Ovary (tissue), 9 donors: ENCODE measurements around the gene SPECC1. TPM values are rescaled to one million over a fixed set of nuclear protein-coding genes. Genes with fewer than 3 reads are reported as not detected.
"Not testable (repeated sequence)": the region's sequence is repeated elsewhere in the genome, so short reads cannot be mapped to it uniquely, and the experiment has no call there.

ENCODE experiments used
- DNase-seq, 5 donors: peaks; one replicate each; pipeline ENCODE4 v3.0.0-alpha.2; 2019 to 2020
- H3K27ac ChIP-seq, 2 donors: fragments of 200-600 bp; one replicate each; pipeline versions ENCODE4 v1.5.1 to v1.8.0; 2019 to 2022
- H3K27me3 ChIP-seq: fragments of 200-600 bp; one replicate; pipeline ENCODE4 v1.8.0; 2022
- H3K36me3 ChIP-seq: fragments of 200-600 bp; sonication (generic); one replicate; pipeline ENCODE4 v1.5.1; 2019
- H3K4me1 ChIP-seq: one replicate; pipeline ENCODE4 v1.8.1; 2013; ENCODE audit warnings: mild to moderate bottlenecking, moderate library complexity; ENCODE audit not compliant: insufficient read depth
- H3K4me3 ChIP-seq: fragments of 200-600 bp; sonication (generic); one replicate; pipeline ENCODE4 v1.5.1; 2017
- H3K9me3 ChIP-seq, 2 donors: fragments of 200-600 bp in 1 of 2; sonication (generic) in 1 of 2; one replicate each; pipeline versions ENCODE4 v1.5.1 to v1.8.1; 2013 to 2019; ENCODE audit warnings: mild to moderate bottlenecking in 1 of 2, moderate library complexity in 1 of 2
- CTCF ChIP-seq, 3 donors: fragments of 450-650 bp in 2 of 3; fragments of 200-600 bp in 1 of 3; IDR thresholded peaks; one replicate each; pipeline versions ENCODE4 v1.5.1 to v1.8.0; 2016 to 2022; ENCODE audit warnings: antibody characterized with exemption in 3 of 3, mild to moderate bottlenecking in 1 of 3
- EP300 ChIP-seq: sonication (generic); formaldehyde crosslinking; IDR thresholded peaks from one replicate; pipeline ENCODE4 v1.6.1; 2017; ENCODE audit warnings: antibody characterized with exemption
- POLR2A ChIP-seq: fragments of 450-650 bp; IDR thresholded peaks from one replicate; pipeline ENCODE4 v1.6.1; 2017; ENCODE audit warnings: antibody characterized with exemption, mild to moderate bottlenecking, moderate library complexity
- WGBS, 3 donors: extraction: QIAGEN DNeasy Blood & Tissue Kit in 1 of 3; methylation state at CpG; one replicate each; pipeline versions ENCODE4 v1.1.5 to v1.1.7; 2013 to 2017; 5-methylcytosine and 5-hydroxymethylcytosine counted together
- intact Hi-C, 4 donors: fragments of 100-400 bp; cut with DNase I; formaldehyde crosslinking; loops; one replicate each; pipeline versions ENCODE4 v1.11.0 to v1.15.1; 2022 to 2023
- polyA plus RNA-seq, 2 donors: library from polyadenylated mRNA; stranded (reverse); fragments of 200-250 nt in 1 of 2; fragments of 350-450 nt in 1 of 2; fragmentation: Illumina TruSeq in 1 of 2; extraction: RNeasy Lipid Tissue Mini Kit (QIAGEN cat#74804) in 1 of 2; gene quantifications; one replicate each; pipeline ENCODE4 v1.2.3, GENCODE V29; 2013 to 2014
- total RNA-seq, 7 donors: library from RNA; depleted of rRNA in 2 of 7; stranded (reverse); fragments of >200 nt in 2 of 7; fragmentation: NEBNext Ultra II Directional in 3 of 7; extraction: Animal tissue kit (Norgen Biotek cat#: 25700) in 3 of 7; gene quantifications; one replicate each; pipeline versions ENCODE4 v1.1.0 to v1.2.4, GENCODE V29; 2016 to 2023
- donor health status: DM: no; HTN: no; CAD: no; lungs with moderate emphysema.
- donor health status: DM: no; HTN: no; CAD: no.
- donor health status: Bipolar disorder and iron deficiency.
- donor health status: DM: yes; HTN: yes; CAD: no.
- donor health status: DM: no; HTN: no; CAD: no.
- donor health status: DM: yes; HTN: yes; CAD: no.

Gene SPECC1
- total and polyA plus RNA-seq, 9 donors, result 34.7 to 86.5 (median 66.1) TPM

DNA sequence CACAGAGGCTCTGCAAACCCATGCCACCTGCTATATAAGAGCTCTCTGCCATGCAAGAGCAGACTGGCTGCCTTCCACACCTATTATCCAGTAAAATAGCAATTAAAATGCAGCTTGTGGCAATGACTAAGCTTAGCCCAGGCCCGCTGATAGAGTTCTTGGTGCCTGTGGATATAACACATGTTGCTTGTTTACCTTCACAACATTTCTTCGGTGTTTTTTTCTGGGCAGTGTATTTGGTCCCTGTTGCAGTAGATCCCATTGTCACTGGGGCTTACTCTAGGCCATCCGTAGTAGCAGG is 63.5 kb downstream of the SPECC1 start:
- Histone ChIP-seq H3K4me1 (peaks cover 15% of the 10 kb centered on the region), H3K36me3 (no peaks in the 10 kb centered on the region), H3K27ac (no peak overlapping the region), H3K9me3 (no peaks in the 10 kb centered on the region), H3K4me3 (no peak overlapping the region), H3K27me3 (no peaks in the 10 kb centered on the region)
- intact Hi-C loops, result no loop called here
- no peak for TF ChIP-seq POLR2A
- TF ChIP-seq CTCF (IDR thresholded peaks at IDR 0.05), result no peak
- no peak for TF ChIP-seq EP300
- DNase-seq, result no peak
- 85 to 98% (median 95%) methylated on average over 3 of the region's 3 CpGs for WGBS, 3 donors

- no peak for TF ChIP-seq EP300
- TF ChIP-seq POLR2A, result no peak
- WGBS, 3 donors, result 30 to 32% (median 30%) methylated on average over 14 of the region's 14 CpGs
- Histone ChIP-seq H3K4me3 (no peak overlapping the region), H3K27me3 (no peaks in the 10 kb centered on the region), H3K4me1 (peaks cover 15% of the 10 kb centered on the region), H3K9me3 (no peaks in the 10 kb centered on the region), H3K36me3 (no peaks in the 10 kb centered on the region), H3K27ac (peak overlapping the region; percentile 1 to 62)
- DNase-seq, result peak; percentile 59 to 69 (median 60)
- intact Hi-C loops, result no loop called here
These were observed 64.2 kb downstream of the SPECC1 start for GRCh38 chr17:20073055-20073979.

DNA sequence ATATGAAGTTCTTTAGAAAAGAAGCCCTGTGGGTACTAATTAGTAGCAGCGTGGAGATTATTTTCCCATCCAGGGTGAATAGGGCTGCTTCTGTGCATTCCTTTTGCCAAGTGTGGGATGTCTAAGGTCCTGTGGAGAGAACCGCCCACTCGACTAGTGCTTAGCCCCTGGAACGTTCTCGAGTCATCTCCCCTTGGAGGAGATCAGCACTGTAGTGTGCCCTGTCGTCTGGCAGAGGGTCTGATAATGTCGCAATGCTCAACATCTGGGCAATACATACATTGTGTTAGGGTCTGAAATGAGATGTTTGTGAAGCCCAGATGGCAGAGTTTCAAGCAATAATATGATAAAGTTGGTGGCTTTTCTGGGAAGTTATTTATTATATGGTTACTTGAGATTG is 64.8 kb downstream of the SPECC1 start:
- H3K4me1 ChIP-seq, result peaks cover 15% of the 10 kb centered on the region
- H3K27me3 ChIP-seq, result no peaks in the 10 kb centered on the region
- H3K4me3 ChIP-seq, result no peak overlapping the region
- WGBS, 3 donors, result 10 to 16% (median 13%) methylated on average over 7 of the region's 7 CpGs
- no peak for TF ChIP-seq CTCF (IDR thresholded peaks at IDR 0.05)
- no peak for TF ChIP-seq EP300
- no peak for TF ChIP-seq POLR2A
- H3K36me3 ChIP-seq, result no peaks in the 10 kb centered on the region
- peak overlapping the region; percentile 1 to 62 for H3K27ac ChIP-seq
- DNase-seq, result no peak
- intact Hi-C loops, result no loop called here
- H3K9me3 ChIP-seq, result no peaks in the 10 kb centered on the region

DNA sequence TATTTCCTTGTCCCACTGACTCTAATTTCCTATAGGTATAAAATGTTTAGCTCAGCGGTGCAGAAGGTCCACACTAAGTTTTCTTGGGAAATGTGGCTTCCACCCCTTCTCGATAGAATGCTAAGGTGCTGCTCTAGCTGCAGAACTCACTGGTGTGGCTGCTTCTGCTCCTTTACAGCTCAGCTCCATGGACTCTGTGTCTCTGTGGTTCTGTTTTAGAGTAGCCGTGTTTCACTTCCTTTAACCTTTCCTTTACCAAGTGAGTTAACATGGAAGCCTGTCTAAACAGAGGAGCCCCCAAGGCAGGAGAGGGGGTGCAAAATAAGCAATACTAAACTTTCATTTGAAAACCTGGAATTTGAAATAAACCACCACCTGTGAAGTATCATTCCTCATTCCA is 65.3 kb downstream of the SPECC1 start:
- no peak for TF ChIP-seq EP300
- H3K4me1 ChIP-seq, result peaks cover 15% of the 10 kb centered on the region
- DNase-seq, result no peak
- H3K27ac ChIP-seq, result peak overlapping the region in 1 of 2 donors; percentile 62
- 53 to 58% (median 54%) methylated on average over 3 of the region's 3 CpGs for WGBS, 3 donors
- H3K9me3 ChIP-seq, result no peaks in the 10 kb centered on the region
- no peaks in the 10 kb centered on the region for H3K27me3 ChIP-seq
- intact Hi-C loops, result no loop called here
- no peak overlapping the region for H3K4me3 ChIP-seq
- no peaks in the 10 kb centered on the region for H3K36me3 ChIP-seq

DNA sequence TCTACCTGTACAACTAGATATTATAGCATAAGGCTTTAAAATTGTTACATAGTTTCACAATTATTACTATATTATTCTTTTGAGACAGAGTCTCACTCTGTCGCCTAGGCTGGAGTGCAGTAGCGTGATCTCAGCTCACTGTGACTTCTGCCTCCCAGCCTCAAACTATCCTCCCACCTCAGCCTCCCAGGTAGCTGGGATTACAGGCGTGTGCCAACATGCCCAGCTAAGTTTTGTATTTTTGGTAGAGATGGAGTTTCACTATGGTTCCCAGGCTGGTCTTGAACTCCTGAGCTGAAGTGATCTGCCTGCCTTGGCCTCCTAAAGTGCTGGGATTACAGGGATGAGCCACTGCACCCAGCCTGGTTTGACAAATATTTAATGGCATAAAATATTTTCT is 67.0 kb downstream of the SPECC1 start:
- H3K27me3 ChIP-seq, DNase-seq, H3K9me3 ChIP-seq, H3K4me3 ChIP-seq, intact Hi-C loops, H3K36me3 ChIP-seq: not testable (repeated sequence)
- H3K4me1 ChIP-seq, result peaks cover 15% of the 10 kb centered on the region
- WGBS, 3 donors, result 87 to 95% (median 92%) methylated on average over 3 of the region's 3 CpGs
- H3K27ac ChIP-seq, result peak overlapping the region in 1 of 2 donors; percentile 62

DNA sequence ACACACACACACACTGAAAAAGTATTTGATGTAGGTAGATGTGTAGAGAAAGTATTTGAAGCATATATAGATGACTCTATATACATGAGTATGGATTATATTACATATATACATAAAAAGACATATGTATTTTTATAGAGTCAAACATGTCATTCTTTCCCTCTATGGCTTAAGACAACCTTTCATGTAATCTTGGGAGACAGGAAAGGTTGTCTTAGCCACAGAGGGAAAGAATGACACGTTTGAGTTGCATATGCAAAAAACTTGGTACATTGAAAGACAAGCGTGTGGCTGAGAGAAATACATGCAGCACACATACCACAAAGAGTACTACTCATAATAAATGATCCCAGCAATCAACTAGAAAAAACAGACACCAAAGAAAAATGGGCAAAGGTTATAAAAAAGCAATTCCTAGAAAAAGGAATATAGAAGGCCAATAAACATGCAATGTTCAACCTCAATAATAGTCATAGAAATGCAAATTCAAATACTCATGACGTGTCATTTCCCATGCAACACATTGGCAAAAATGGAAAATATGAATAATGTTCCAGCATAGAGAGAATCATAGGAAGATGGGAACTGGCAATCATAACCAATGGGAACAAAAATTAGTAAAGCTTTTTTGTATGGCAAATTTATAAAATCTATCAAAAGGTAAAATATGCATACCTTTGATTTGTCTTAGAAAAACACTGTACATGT is 69.0 kb downstream of the SPECC1 start:
- H3K27ac ChIP-seq, result no peak overlapping the region
- H3K4me3 ChIP-seq, result no peak overlapping the region
- intact Hi-C loops, result no loop called here
- 80 to 91% (median 80%) methylated on average over 3 of the region's 3 CpGs for WGBS, 3 donors
- peaks cover 10% of the 10 kb centered on the region for H3K4me1 ChIP-seq
- H3K27me3 ChIP-seq, result no peaks in the 10 kb centered on the region
- TF ChIP-seq EP300 (no peak), POLR2A (no peak), CTCF (IDR thresholded peaks at IDR 0.05) (no peak)
- H3K9me3 ChIP-seq, result no peaks in the 10 kb centered on the region
- no peaks in the 10 kb centered on the region for H3K36me3 ChIP-seq
- DNase-seq, result no peak
